Rectal smooth muscle tissue (tissue), 1 donor: ENCODE measurements around the gene DCTN4.
"Not testable (repeated sequence)": the region's sequence is repeated elsewhere in the genome, so short reads cannot be mapped to it uniquely, and the experiment has no call there.

Experiments used
- H3K27ac ChIP-seq: one replicate; pipeline ENCODE4 v1.7.0; 2013; ENCODE audit warnings: low read depth, low read length, inconsistent platforms
- H3K27me3 ChIP-seq: one replicate; pipeline ENCODE4 v1.7.0; 2013; ENCODE audit warnings: low read length; ENCODE audit not compliant: control insufficient read depth, insufficient read depth
- H3K36me3 ChIP-seq: one replicate; pipeline ENCODE4 v1.7.0; 2013; ENCODE audit warnings: low read length; ENCODE audit not compliant: control insufficient read depth, insufficient read depth
- H3K4me1 ChIP-seq: one replicate; pipeline ENCODE4 v1.7.0; 2013; ENCODE audit warnings: low read length; ENCODE audit not compliant: control insufficient read depth, insufficient read depth
- H3K4me3 ChIP-seq: one replicate; pipeline ENCODE4 v1.7.0; 2013; ENCODE audit warnings: low read length
- H3K9ac ChIP-seq: one replicate; pipeline ENCODE4 v1.7.0; 2013; ENCODE audit warnings: low read length

Gene DCTN4

DNA sequence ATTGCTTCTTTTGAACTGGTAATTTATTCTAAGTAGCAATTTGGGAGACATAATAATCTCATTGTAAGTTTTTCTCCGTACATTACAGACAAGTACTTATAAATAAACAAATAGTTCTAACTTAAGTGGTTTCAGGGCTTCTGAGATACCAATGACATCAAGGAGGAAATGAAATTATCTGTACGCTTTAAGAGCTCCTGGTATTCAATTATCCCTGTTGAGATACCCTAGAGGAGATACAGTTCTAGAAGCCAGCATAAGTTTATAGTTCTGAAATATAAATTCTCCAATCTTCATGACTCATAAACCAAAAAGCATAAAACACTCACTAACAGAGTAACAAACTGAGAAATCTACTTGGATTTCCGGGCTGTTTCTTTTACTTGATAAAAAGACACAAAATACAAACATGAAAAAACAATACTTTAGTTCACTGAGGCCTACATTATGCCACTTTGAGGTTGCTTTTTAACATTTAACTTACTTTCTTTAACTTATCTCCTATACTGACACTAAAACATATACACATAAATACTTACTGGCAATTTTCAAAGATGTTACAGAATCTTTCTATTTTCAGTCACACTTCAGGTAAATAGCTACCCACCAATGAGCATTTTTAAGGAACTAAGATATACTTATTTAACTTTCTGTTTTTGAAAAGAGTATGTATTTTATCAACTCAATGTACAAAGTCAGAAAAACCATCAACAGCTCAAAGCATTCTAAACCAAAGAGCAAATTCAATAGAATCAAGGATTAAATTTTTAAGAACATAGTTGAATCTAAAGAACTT lies 7.5 kb downstream of the DCTN4 start:
- H3K27me3 ChIP-seq = no peaks in the 10 kb centered on the region
- H3K4me1 ChIP-seq = no peaks in the 10 kb centered on the region
- H3K36me3 ChIP-seq = no peaks in the 10 kb centered on the region
- no peak overlapping the region for H3K4me3 ChIP-seq
- no peak overlapping the region for H3K9ac ChIP-seq
- no peak overlapping the region for H3K27ac ChIP-seq

DNA sequence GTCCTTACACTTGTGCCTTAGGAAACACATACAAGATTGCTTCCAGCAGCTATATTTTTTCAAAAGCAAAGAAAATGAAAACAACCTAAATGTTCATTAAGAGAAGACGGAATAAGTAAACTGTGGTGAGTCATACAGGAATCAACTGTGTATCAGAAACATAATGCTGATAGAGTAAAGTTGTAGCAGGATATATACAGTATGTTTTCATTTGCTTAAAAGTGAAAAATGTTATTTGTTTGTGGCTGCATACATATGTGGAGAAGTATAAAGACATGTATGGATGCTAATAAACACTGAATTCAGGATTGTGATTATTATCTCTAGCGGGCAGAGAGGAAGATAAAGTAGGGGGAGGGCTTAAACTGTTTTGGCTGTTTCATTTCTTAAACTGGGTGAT lies 8.3 kb downstream of the DCTN4 start:
- Histone ChIP-seq H3K9ac (no peak overlapping the region), H3K27ac (no peak overlapping the region)

DNA sequence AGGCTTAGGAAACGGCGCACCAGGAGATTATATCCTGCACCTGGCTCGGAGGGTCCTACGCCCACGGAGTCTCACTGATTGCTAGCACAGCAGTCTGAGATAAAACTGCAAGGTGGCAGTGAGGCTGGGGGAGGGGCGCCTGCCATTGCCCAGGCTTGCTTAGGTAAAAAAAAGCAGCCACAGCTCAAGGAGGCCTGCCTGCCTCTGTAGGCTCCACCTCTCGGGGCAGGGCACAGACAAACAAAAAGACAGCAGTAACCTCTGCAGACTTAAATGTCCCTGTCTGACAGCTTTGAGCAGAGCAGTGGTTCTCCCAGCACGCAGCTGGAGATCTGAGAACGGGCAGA lies 15.7 kb downstream of the DCTN4 start:
- not testable (repeated sequence) for H3K4me3 ChIP-seq, H3K27me3 ChIP-seq, H3K27ac ChIP-seq, H3K9ac ChIP-seq, H3K4me1 ChIP-seq, H3K36me3 ChIP-seq

More for the DNA sequence above, 8.3 kb downstream of the DCTN4 start:
- no peaks in the 10 kb centered on the region for H3K36me3 ChIP-seq
- no peaks in the 10 kb centered on the region for H3K4me1 ChIP-seq
- H3K27me3 ChIP-seq = no peaks in the 10 kb centered on the region
- no peak overlapping the region for H3K4me3 ChIP-seq

DNA sequence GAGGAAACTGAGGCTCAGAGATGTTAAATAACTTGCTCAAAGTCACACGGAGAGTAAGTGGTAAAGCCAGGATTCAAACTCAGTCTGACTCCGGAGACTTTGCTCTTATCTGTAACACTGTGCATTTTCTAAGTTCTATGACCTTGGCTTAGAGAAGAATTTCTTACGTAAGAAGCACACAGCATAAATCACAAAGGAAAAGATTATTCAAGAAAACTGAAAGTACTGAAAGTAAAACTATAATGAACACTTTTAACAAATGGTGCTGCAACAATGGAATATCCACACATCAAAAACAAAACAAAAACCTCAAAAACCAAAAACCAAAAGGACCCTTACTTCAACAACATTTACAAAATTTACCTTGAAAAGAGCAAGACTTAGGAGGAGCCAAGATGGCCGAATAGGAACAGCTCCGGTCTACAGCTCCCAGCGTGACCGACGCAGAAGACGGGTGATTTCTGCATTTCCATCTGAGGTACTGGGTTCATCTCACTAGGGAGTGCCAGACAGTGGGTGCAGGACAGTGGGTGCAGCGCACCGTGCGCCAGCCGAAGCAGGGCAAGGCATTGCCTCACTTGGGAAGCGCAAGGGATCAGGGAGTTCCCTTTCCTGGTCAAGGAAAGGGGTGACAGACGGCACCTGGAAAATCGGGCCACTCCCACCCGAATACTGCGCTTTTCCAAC lies 16.2 kb downstream of the DCTN4 start:
- not testable (repeated sequence) for H3K36me3 ChIP-seq, H3K4me1 ChIP-seq, H3K9ac ChIP-seq, H3K27ac ChIP-seq, H3K27me3 ChIP-seq, H3K4me3 ChIP-seq

DNA sequence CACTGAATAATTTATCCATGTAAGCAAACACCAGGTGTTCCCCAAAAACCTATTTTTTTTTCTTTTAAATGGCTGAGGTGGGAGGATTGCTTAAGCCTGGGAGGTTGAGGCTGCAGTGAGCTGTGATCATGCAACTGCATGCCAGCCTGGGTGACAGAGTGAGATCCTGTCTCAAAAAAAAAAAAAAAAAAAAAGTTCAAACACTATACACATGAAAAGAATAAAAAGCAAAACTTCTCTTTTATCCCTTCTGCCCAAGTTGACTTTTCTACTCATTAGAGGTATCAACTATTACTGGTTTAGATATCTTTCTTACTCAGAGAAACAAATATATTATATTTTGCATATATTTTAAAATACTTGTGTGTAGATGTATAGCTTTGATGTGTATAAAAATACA lies 17.8 kb downstream of the DCTN4 start:
- no peaks in the 10 kb centered on the region for H3K36me3 ChIP-seq
- H3K4me3 ChIP-seq = no peak overlapping the region
- no peak overlapping the region for H3K9ac ChIP-seq
- H3K27me3 ChIP-seq = no peaks in the 10 kb centered on the region
- no peak overlapping the region for H3K27ac ChIP-seq
- no peaks in the 10 kb centered on the region for H3K4me1 ChIP-seq

DNA sequence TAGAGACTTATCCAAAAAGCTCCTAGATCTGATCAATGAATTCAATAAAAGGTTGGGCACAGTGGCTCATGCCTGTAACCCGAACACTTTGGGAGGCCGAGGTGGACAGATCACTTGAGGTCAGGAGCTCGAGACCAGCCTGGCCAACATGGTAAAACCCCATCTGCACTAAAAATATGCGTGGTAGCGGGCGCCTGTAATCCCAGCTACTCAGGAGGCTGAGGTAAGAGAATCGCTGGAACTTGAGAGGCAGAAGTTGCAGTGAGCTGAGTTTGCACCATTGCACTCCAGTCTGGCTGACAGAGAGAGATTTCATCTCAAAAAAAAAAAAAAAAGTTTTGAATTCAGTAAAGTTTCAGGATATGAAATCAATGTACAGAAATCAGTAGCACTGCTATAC lies 20.0 kb downstream of the DCTN4 start:
- no peaks in the 10 kb centered on the region for H3K36me3 ChIP-seq
- H3K4me3 ChIP-seq = no peak overlapping the region
- H3K9ac ChIP-seq = no peak overlapping the region
- no peak overlapping the region for H3K27ac ChIP-seq
- no peaks in the 10 kb centered on the region for H3K27me3 ChIP-seq
- no peaks in the 10 kb centered on the region for H3K4me1 ChIP-seq

DNA sequence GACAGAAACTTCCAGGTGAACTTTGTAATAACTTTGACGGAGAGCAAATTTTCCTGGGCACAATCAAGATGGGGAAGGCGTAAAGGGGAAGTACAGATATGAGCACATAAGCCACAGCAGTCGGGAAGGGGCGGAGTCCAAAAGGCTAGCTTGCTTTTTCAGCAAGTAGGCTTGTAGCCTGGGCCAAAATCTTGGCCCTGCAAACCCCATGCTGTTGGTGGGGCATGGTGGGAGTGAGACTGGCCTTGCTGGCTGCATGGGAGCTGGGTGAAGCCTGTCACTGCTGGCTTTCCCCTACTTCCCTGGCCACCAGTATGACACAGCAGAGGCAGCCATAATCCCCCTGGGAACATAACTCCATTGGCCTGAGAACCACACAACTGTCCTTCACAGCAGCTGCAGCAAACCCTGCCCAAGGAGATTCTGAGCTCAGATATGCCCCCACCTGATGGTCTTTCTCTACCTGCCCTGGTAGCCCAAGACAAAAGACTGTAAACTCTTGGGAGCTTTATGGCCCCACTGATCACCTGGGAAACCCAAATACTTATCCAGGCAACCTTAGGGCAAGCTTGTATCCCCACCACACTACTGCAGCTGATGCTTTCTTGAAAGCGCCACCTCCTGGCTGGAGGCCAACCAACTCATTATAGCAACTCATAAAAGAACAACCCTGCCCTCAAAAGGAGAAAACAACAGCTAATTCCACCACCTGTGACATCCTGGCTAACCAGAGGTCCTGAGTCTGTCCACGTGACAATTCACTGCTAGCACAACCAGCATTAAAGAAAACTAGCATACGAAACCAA lies 24.0 kb downstream of the DCTN4 start:
- no peak overlapping the region for H3K4me3 ChIP-seq
- H3K27ac ChIP-seq = no peak overlapping the region
- H3K9ac ChIP-seq = no peak overlapping the region
- no peaks in the 10 kb centered on the region for H3K4me1 ChIP-seq
- no peaks in the 10 kb centered on the region for H3K27me3 ChIP-seq
- peaks cover 18% of the 10 kb centered on the region for H3K36me3 ChIP-seq

DNA sequence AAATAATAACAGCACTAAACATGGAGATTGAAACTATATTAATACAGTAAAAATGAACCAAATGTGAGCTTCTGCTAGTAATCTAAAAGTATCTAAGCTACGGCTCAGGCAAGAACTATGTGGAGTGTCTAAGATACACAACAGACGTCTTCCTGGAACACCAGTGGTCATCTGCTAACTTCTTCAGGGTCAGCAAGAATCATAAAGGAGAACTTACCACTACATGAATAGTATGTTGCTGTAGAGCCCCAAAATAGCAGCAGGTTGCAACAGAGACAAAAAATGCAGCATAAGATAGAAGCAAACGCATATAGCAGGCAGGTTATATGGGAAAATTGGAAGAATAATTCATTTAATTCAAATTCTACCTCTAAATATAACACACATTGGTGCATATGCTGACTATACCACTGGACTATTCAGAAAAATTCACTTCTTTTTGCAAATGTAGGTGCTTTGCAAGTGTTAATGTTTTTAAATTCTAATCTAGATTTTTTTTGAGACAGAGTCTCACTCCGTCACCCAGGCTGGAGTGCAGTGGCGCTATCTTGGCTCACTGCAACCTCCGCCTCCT lies 27.1 kb downstream of the DCTN4 start:
- peaks cover 22% of the 10 kb centered on the region for H3K36me3 ChIP-seq
- no peak overlapping the region for H3K27ac ChIP-seq

DNA sequence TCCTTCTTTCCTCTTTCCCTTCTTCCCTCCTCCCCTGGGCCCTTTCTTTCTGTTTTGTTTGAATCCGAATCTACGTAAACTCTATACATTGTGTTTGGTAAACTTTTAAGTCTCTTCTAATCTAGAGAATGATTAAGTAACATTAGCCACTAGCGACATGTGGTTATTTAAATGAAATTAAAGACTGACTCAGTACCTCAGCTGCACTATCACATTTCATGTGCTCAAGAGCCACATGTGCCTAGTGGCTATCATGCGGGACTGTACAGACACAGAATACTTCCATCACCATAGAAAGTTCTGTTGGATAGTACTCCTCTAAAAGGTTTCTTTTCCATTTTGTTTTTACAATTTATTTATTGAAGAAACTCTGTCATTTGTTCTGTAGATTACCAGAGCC lies 29.0 kb downstream of the DCTN4 start:
- Histone ChIP-seq H3K27me3 (no peaks in the 10 kb centered on the region), H3K4me1 (no peaks in the 10 kb centered on the region), H3K36me3 (peaks cover 22% of the 10 kb centered on the region), H3K9ac (no peak overlapping the region), H3K4me3 (no peak overlapping the region), H3K27ac (no peak overlapping the region)

More for the DNA sequence above, 27.1 kb downstream of the DCTN4 start:
- H3K9ac ChIP-seq = no peak overlapping the region
- H3K4me1 ChIP-seq = no peaks in the 10 kb centered on the region
- H3K4me3 ChIP-seq = no peak overlapping the region
- H3K27me3 ChIP-seq = no peaks in the 10 kb centered on the region

DNA sequence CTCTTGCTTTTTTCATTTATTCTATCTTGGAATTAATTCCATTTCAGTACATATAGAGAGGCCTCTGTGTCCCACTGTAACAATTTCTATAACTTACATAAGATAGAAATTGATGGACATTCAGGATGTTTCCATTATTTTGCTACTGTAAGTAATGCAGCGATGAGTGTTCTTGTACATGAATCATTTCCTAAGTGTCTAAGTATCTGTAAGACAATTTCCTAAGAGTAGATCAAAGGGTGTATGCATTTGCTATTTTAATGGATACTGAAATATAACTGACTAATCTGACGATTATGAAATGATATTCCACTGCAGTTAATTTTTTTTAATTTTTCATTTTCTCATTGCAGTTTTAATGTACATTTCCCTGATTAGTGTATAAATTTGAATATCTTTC lies 35.0 kb downstream of the DCTN4 start:
- Histone ChIP-seq H3K9ac (no peak overlapping the region), H3K36me3 (peaks cover 17% of the 10 kb centered on the region), H3K27me3 (no peaks in the 10 kb centered on the region), H3K27ac (no peak overlapping the region), H3K4me3 (no peak overlapping the region), H3K4me1 (no peaks in the 10 kb centered on the region)

DNA sequence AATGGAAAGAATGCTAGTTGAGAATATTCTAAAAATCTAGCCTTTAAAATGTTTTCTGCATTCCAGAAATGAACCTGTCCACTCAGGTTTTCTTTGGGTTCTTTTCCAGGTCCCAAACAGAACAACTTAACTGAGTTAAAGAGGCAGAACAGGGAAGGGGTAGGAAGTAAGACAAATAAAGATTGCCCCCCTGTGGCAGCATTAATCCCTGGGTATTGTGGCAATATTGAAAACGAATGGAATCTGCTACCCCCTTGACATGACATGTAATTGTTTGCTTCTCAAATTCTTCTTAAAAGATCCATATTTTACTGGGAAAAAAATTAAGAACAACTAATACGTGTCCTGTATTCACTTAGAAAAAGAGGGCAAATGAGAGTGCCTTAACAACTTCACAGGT lies 48.7 kb downstream of the DCTN4 start:
- Histone ChIP-seq H3K27ac (no peak overlapping the region), H3K4me3 (no peak overlapping the region), H3K27me3 (no peaks in the 10 kb centered on the region), H3K9ac (no peak overlapping the region), H3K4me1 (no peaks in the 10 kb centered on the region), H3K36me3 (peaks cover 35% of the 10 kb centered on the region)

DNA sequence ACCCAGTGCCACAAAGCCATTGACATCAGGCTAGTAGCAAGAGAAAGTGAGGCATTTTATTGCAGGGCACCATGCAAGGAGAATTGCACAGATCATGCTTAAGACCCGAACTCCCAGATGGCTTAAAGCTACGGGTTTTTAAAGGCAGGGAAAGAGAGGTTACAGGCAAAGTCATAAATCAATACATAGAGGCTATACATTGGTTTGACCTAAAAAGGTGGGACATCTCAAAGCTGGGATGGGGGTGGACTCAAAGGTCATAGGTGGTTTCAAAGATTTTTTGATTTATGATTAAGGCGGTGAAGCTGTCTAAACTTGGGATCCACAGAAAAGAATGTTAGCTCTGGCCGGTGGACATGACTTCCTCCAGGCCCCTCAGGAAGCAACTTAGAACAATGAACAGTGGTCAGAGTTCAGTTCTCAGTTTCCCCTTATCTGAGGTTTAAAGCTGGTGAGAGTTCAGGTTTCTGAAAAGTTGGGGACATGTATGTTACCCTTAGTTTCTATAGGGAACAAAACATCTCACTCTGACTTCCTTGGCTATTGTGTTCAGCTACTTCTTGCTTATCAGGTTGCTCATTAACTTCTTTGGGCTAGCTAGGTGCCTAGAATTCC lies 51.9 kb downstream of the DCTN4 start:
- Histone ChIP-seq H3K36me3 (peaks cover 22% of the 10 kb centered on the region), H3K27ac (no peak overlapping the region), H3K9ac (no peak overlapping the region), H3K27me3 (no peaks in the 10 kb centered on the region), H3K4me1 (no peaks in the 10 kb centered on the region), H3K4me3 (no peak overlapping the region)
